Measurements from ENCODE around the gene EFTUD2. TPM values are rescaled to one million over a fixed set of nuclear protein-coding genes. Genes with fewer than 3 reads are reported as not detected.
"Not testable (repeated sequence)": the region's sequence is repeated elsewhere in the genome, so short reads cannot be mapped to it uniquely, and the experiment has no call there.

EFTUD2 gene
- 10 to 100 TPM; 31.6 to 49.8 TPM for total RNA-seq

DNA sequence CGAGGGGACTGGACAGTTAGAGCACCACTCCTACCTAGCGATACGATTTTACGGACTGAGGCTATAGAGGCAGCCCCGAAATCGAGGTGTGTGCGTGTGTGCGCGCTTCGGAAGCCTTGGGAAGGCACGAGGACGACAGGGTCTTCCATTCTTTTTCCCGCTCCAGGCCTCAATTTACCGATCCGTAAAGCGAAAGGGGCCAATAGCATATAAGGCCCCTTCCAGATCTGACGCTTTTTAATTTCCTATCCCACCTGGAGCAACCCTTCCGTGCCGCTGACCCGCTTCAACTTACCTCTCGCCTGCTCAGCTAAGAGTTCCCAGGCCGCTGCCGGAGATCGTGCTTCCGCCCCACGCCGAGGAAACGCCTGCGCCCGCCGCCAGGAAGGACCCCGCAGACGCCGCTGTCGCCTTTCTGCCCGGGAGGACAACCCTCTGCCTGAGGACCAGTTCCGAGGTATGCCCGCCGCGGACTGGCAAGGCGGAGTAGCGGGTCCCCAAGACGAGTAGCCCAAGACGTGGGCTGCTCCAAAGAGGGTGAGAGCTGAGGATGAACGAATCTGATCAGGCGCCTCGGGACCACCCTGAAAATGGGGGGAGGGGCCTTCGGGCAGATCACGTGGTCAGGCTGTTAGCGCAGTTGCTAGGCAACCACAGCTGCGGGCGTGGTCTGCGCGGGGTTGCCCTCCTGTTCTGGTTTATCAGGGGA, at the start of gene EFTUD2:
Gene EFTUD2 (minus strand): TSS at position 372 of the 709 bp plus-strand sequence. CDS start 4,924 bp downstream, outside the sequence.
- TF ChIP-seq, protein P1, sequence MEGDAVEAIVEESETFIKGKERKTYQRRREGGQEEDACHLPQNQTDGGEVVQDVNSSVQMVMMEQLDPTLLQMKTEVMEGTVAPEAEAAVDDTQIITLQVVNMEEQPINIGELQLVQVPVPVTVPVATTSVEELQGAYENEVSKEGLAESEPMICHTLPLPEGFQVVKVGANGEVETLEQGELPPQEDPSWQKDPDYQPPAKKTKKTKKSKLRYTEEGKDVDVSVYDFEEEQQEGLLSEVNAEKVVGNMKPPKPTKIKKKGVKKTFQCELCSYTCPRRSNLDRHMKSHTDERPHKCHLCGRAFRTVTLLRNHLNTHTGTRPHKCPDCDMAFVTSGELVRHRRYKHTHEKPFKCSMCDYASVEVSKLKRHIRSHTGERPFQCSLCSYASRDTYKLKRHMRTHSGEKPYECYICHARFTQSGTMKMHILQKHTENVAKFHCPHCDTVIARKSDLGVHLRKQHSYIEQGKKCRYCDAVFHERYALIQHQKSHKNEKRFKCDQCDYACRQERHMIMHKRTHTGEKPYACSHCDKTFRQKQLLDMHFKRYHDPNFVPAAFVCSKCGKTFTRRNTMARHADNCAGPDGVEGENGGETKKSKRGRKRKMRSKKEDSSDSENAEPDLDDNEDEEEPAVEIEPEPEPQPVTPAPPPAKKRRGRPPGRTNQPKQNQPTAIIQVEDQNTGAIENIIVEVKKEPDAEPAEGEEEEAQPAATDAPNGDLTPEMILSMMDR (IDR thresholded peaks at IDR 0.05) = peak in 2 of 7 experiments; percentile 14 to 38
- TF ChIP-seq POLR2A (IDR thresholded peaks at IDR 0.05) = peak in 2 of 3 donors; percentile 73 to 86
- H3K4me1 ChIP-seq = peaks cover 19% of the 10 kb centered on the region
- DNase-seq (peak; percentile 92 to 96 (median 94)), ATAC-seq (peak; percentile 98)
- intact Hi-C loops (cut with DNase I) = no loop called here
- peak within 1 kb of the TSS; percentile 89 to 99 (median 96) for H3K27ac ChIP-seq
- H3K36me3 ChIP-seq (replicated peaks in 1 of 2; ENCODE audit: insufficient read depth in 1 of 2, low read depth in 2 of 2) = peaks cover 0 to under 1% of the 10 kb centered on the region in 2 donors
- 0% methylated on average over 31 to 51 of the region's 54 CpGs for WGBS, 2 donors
- peak within 1 kb of the TSS; percentile 55 to 78 for H3K4me3 ChIP-seq
- H3K27me3 ChIP-seq = no peaks in the 10 kb centered on the region
- no peaks in the 10 kb centered on the region for H3K9me3 ChIP-seq

- peak in 1 of 4 donors; percentile 5 for DNase-seq
- H3K36me3 ChIP-seq (replicated peaks in 1 of 2; ENCODE audit: insufficient read depth in 1 of 2, low read depth in 2 of 2) = no peaks in the 10 kb centered on the region
- ATAC-seq = no peak
- no peak for TF ChIP-seq POLR2A (IDR thresholded peaks at IDR 0.05)
- TF ChIP-seq, protein P1 (IDR thresholded peaks at IDR 0.05) = no peak
- H3K27me3 ChIP-seq = no peaks in the 10 kb centered on the region
- peak overlapping the region in 1 of 2 donors; percentile 30 for H3K4me3 ChIP-seq
- H3K9me3 ChIP-seq = no peaks in the 10 kb centered on the region
- intact Hi-C loops (cut with DNase I) = no loop called here
- peak overlapping the region in 1 of 4 donors; percentile 56 for H3K27ac ChIP-seq
- WGBS, 2 donors = 56 to 58% methylated on average over 7 of the region's 7 CpGs
- H3K4me1 ChIP-seq = peaks cover 12% of the 10 kb centered on the region
Measured at GRCh38 chr17:44948315-44948795, 49.1 kb upstream of the EFTUD2 start.

- intact Hi-C loops (cut with DNase I) = no loop called here
- H3K4me3 ChIP-seq = peak within 1 kb of the TSS in 1 of 2 donors; percentile 30
- no peaks in the 10 kb centered on the region for H3K27me3 ChIP-seq
- TF ChIP-seq, protein P1 (IDR thresholded peaks at IDR 0.05) = no peak
- peak; percentile 16 to 82 (median 79) for TF ChIP-seq POLR2A (IDR thresholded peaks at IDR 0.05)
- ATAC-seq (peak; percentile 100), DNase-seq (peak; percentile 87 to 93 (median 90))
- no peaks in the 10 kb centered on the region for H3K36me3 ChIP-seq (replicated peaks in 1 of 2; ENCODE audit: insufficient read depth in 1 of 2, low read depth in 2 of 2)
- WGBS, 2 donors = 1 to 9% methylated on average over 15 to 62 of the region's 62 CpGs
- H3K9me3 ChIP-seq = no peaks in the 10 kb centered on the region
- H3K27ac ChIP-seq = peak within 1 kb of the TSS in 3 of 4 donors; percentile 51 to 56 (median 53)
- peaks cover 12% of the 10 kb centered on the region for H3K4me1 ChIP-seq
Measured at GRCh38 chr17:44947461-44948314, 48.4 kb upstream of the EFTUD2 start, which contains the start of gene KIF18B. Gene KIF18B, minus strand, starts transcription at chr17:44947773. Its CDS starts 11,429 bp downstream, at chr17:44936344.

- 86 to 89% methylated on average over 10 of the region's 10 CpGs for WGBS, 2 donors
- H3K4me3 ChIP-seq; intact Hi-C loops (cut with DNase I); ATAC-seq; H3K9me3 ChIP-seq; H3K27me3 ChIP-seq; H3K36me3 ChIP-seq (replicated peaks in 1 of 2; ENCODE audit: insufficient read depth in 1 of 2, low read depth in 2 of 2); DNase-seq; H3K27ac ChIP-seq: not testable (repeated sequence)
- peaks cover 28% of the 10 kb centered on the region for H3K4me1 ChIP-seq
Measured at GRCh38 chr17:44945652-44946051, 46.4 kb upstream of the EFTUD2 start.

- no peak for DNase-seq
- Histone ChIP-seq H3K27ac (peak overlapping the region in 1 of 4 donors; percentile 25), H3K36me3 (replicated peaks in 1 of 2; ENCODE audit: insufficient read depth in 1 of 2, low read depth in 2 of 2) (no peaks in the 10 kb centered on the region), H3K4me3 (no peak overlapping the region), H3K27me3 (no peaks in the 10 kb centered on the region), H3K9me3 (no peaks in the 10 kb centered on the region), H3K4me1 (peaks cover 25% of the 10 kb centered on the region)
- 66 to 82% methylated on average over 4 of the region's 4 CpGs for WGBS, 2 donors
- ATAC-seq = no peak
- no peak for TF ChIP-seq POLR2A (IDR thresholded peaks at IDR 0.05)
- TF ChIP-seq, protein P1 (IDR thresholded peaks at IDR 0.05) = no peak
- intact Hi-C loops (cut with DNase I) = no loop called here
Measured at GRCh38 chr17:44942456-44942855, 43.2 kb upstream of the EFTUD2 start.

All from body of pancreas (tissue), 4 donors.